NOMO-1 (cell line): ENCODE measurements around the gene H2BK1.
A peak's percentile ranks its signal among the peaks of the same experiment; 100 is the strongest.

Experiments used
- DNase-seq, 2 experiments: peaks; one replicate each; lab custom pipeline; 2025; ENCODE audit not compliant: unreplicated experiment in 2 of 2; lab: John Stamatoyannopoulos, UW

H2BK1 gene

DNA sequence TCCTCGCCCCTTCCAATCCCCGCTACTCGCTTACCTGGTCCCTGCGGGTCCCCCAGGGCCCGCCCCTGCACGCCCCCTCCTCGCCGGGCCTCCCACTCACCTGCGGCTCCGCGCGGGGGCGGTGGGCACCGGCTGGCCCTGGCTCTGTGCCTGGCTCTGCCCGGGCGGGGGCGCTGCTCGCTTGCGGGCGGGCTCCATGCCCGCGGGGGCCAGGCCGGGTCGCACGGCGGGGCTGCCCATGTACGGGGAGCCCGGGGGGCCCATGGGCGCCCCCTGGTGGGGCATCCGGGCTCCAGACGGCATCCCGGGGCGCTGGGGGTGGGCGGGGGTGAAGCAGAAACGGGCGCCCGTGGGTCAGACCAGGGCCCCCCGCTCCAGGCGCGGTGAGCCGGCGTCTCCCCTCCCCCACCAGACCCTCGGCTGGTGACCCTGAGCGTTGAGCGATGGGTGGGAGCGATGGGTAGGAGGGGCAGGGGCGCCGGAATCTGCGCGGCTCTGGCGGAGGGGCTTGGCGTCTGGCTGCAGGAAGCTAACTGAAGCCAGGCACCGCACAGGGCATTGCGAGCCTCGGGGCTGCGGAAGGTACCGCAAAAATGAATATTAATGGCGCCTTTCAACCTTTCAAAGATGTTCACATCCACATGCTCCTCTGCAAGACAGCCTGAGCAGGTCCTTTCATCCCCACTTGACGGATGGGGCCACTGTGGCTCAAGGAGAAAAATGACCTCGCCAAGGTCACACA is 35.2 kb upstream of the H2BK1 start:
- no peak for DNase-seq

DNA sequence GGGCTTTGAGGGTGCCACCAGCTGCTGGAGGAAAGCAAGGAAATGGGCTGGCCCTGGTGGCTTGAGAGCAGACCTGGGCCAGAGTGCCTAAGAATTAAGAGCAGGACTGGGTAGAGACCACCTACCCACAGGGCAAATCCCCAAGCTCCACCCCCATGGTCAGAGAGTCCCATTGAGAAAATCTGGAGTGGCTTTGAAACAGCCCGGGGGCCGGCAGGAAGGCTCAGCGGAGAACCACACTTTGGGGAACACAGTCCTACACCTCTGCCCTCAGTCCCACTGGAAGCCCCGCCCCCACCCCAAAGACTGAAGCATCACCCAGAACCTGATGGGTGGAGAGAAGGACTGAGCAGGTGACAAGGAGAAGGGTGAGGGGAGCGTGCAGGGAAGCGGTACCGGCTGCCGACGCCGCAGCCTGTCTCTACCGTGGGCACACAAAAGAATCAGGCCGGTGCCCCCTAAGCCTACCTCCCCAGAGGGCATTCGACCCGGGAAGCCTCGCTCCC is 34.6 kb upstream of the H2BK1 start:
- DNase-seq: no peak

DNA sequence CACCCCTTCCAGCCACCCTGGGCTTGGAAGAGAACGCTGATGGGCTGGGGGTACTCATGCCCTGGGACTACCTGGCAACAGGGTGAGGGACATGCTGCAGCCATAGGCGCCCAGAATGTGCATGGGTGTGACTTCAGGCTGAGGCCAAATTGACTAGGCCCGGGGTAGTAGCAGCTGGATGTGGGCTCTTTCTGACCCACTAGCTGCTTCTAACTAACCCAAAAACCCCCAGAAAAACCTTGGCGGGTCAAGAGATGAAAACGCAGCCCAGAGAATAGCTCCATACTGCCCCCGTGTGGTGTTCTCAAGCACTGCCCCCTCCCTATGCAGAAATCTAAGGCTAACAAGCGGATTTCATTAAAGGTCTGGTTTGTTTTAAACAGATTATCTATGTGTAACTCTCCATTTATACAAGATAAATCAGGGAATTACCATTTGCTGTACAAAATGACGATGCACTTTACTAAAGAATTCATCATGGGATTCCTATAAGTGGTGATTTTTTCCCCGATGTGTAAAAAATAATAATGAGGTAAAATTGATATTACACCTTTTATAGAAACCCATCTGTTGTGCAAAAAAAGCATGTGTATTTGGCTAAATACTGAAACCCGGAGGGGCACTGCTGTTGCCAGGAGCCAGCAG is 34.0 kb upstream of the H2BK1 start:
- DNase-seq: peak in 1 of 2 experiments; percentile 32

DNA sequence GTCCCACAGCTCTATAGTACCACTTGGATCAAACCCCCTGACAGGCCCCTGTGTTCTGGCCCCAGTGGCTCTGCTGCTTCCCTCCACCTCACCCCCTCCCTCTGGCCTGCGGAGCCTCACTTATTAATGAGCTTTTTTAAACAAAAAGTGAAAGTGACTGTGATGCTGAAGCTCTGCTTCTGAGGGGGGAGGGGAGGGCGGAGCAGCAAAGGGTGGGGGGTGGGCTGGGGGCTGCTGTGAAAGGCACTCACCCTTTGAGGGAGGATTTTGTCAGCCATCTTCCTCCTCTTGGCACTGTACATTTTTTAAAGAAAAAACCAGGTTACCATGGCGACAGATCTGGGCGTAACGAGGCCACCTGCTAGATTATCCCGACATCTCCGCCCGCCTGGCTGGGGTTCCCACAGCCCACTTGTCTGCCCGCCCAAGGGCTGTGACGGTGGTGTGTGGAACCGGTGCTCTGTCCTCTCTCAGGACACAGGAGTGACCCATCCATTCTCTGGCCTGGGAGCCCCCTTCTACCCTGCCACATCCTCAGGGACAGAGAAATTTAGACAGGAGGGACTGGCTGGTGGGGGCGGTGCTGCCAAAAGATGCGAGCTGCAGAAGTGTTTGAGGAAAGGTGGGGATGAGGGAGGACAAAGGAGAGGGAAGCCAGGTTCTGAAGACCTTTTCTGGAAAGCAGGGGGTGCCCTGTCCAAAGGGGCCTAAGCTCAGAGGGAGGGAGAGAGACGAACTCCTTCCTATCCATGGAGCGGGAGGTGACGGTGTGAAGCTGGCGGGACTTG is 33.3 kb upstream of the H2BK1 start:
- DNase-seq: no peak

DNA sequence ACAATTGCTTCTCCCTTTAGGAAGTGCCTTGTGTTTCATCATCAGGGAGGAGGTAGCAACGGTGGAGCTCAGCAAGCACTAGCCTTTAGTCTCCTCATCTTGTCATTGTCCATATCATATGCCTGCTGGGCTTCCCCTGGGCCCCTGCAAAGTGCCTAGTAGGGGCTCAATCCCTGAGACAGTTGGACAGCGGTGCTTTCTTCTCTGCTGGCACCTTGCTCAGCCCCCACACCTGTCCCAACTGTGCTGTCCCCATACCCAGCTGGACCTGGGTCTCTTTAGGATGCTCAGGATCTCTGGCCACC is 32.7 kb upstream of the H2BK1 start:
- DNase-seq: no peak

DNA sequence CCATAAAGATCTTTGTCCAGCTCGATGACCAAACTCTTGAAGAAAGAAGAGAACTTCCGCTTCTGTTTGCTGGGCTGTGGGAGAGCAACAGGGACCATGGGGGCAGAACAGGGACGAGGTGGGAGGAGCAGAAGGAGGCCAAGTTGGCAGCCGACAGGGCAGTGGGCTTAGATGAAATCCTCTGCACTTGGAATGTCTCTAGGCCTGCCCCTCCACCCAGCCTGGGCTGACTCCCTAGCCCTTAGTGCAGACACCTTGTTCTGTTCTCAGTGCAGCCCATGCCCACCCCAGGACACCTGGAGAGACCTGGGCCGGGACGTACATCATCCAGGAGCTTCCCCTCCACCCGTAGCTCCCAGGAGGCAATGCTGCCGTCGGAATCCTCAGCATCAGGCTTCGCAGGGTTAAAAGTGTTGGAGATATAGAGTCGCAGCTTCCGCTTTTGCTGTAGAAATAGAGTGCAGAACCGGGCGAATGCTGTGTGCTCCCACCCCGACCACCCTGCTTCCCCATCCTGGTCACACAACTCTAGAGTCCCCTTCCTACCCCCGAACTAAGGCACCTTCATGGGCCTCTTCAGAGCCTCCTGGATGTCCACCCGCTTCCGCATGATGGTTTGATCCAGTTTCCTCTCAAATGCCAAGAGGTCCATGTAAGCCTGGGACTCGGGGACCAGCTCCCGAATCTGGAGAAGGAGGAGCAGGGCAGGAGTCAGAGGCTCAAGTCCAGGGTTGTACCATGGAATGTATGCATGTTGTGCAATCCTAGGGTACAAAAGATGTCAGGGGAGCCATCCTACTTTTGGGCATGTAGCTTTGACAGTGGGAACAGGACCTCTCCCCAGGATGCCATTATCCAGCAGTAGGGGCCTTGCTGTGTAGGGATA is 32.1 kb upstream of the H2BK1 start:
- no peak for DNase-seq

DNA sequence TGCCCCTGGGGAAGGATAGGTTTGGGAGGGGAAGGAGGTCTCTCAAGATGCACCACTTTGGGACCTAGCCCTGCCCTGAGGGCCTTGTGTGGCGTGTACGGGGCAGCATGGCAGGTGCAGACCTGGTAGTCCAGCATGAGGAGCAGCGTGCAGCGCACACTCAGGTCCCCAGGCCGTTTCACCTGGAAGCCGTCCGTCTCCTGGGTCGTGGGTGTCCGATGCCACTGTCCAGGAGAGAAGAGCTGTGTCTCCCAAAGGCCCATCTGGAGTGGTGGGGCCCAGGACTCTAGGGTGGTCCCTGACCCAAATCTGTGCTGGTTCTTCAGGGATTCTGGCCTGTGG is 31.4 kb upstream of the H2BK1 start:
- DNase-seq: no peak

DNA sequence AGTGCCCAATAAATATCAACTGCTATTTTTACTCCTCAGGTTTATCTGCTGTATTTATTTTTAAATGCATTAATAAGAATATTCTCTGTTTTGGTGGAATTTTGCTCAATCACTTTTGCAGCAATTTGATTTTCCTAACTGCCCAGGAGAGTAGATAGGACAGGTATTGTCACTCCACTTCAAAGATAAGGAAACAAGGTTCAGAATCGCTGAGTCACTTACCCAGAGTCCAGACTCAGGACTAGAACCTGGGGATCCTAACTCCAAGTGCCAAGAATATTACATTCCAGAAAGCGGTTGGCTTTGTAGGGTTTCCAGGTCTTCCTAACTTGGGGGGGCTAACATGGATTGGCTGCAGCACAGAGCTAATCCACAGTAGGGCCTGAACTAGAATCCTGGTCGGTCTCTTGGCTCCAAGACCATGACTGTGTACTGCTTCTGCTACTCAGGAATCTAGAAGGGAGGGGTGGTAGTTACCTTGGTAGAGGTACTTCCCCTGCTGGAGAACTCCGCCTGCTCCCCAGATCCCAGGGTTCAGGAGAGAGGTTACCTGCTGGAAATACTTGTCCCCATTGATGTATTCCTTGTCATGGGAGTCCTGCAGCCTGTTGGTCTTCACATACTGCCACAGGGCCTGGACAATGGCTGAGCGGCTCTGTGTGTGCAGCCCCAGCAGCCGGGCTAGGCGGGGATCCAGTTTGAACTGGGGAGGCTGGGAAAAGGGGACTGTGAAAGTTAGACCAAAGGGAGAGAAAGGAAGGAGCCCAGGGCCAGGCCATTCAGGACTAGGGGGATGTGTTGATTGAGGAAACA is 30.9 kb upstream of the H2BK1 start:
- no peak for DNase-seq

DNA sequence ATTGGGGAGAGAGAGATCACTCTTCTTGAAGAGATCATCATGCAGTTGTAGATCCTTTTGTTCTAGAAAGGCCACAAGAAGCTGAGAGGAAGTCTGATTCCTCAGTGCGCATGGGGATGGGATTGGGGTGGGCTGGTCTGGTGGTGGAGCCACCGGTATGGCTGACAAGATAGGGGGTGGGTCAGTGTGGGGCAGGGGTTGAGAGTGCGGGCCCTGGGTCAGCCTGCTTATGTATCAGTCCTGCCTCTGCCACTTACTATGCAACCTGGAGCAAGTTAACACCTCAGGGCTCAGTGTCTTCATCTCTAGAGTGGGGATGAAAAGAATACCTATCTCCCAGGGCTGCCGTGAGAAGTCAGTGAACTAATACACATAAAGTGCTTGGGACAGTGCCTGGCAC is 30.2 kb upstream of the H2BK1 start:
- no peak for DNase-seq

DNA sequence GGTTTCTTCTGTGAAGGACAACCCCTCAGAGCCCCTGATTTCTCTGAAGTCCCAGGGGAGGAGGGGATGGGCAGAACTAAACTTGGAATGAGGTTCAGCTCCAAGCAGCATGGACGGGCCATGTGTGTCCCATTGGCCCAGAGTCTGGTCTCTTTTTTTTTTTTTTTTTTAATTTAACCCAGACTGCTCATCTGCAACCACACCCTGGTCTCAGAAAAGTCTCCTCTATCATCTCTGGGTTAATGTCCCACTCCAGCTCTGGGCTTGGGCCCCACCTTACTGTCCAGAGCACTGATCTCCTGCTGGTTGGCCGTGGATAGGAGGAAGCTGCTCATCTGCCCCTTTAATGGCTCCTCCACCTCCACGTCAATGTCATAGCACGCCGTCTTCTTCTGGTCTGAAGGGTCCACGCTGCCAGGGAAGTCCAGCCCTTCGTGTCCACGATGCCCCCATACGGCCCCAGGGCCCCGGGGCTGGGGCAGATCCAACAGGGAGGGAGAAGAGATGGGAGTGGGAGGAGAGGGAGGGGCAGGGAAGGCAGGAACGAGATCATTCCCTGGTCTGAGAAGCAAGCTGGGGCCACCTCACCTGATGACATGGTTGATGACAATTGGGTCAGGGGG is 29.7 kb upstream of the H2BK1 start:
- DNase-seq: no peak

DNA sequence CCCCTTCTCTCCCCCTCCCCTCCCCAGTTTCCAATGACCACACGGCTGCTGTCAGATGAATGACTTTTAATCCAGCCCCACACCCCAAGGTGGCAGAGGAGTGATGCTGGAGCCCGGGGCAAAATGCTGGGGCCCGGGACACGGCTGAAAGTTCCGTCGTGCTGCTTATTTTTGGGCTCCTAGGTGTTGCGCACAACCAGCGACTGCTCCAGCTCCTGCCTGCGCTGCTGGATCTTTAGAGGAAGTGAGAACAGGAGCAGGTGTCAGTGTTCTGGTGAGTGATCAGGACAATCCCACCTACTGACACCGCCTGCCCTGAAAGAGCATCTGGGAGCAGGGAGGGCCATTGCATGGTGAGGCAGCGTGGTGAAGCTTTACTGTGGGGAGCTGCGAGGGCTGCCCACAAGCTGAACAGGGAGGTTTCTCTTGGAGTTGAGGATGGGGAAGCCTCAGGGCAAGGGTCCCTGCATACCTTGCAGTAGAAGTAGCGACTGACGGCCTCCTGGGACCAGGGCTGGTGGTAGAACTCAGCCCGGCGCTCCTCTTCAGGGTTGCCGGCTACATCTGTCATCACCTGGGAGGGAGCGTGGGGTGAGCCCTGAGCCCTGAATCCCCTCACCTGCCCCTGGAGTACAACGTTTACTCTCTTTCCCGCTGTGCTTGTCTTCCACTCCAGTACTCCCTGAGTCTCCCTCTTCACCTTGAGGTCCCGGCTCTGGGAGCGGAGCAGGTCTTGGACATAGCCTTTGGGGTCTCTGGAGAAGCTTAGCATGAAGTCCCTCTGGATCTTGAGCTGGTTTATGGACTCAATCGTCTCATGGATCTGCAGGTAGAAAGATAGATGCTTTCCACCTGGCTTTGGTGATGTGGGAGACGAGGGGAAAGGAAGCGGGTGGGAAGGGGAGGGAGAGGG is 28.9 kb upstream of the H2BK1 start:
- DNase-seq: no peak

DNA sequence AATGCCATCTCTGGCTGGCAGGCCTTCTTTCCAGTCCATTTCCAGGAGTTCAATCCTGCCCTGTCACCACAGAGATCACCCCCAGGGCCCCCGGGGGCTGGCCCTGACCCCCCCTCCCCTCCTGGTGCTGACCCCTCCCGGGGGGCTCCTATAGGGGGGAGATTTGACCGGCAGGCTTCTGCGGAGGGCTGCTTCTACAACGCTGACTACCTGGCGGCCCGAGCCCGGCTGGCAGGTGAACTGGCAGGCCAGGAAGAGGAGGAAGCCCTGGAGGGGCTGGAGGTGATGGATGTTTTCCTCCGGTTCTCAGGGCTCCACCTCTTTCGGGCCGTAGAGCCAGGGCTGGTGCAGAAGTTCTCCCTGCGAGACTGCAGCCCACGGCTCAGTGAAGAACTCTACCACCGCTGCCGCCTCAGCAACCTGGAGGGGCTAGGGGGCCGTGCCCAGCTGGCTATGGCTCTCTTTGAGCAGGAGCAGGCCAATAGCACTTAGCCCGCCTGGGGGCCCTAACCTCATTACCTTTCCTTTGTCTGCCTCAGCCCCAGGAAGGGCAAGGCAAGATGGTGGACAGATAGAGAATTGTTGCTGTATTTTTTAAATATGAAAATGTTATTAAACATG is 28.0 kb upstream of the H2BK1 start:
- DNase-seq: no peak

DNA sequence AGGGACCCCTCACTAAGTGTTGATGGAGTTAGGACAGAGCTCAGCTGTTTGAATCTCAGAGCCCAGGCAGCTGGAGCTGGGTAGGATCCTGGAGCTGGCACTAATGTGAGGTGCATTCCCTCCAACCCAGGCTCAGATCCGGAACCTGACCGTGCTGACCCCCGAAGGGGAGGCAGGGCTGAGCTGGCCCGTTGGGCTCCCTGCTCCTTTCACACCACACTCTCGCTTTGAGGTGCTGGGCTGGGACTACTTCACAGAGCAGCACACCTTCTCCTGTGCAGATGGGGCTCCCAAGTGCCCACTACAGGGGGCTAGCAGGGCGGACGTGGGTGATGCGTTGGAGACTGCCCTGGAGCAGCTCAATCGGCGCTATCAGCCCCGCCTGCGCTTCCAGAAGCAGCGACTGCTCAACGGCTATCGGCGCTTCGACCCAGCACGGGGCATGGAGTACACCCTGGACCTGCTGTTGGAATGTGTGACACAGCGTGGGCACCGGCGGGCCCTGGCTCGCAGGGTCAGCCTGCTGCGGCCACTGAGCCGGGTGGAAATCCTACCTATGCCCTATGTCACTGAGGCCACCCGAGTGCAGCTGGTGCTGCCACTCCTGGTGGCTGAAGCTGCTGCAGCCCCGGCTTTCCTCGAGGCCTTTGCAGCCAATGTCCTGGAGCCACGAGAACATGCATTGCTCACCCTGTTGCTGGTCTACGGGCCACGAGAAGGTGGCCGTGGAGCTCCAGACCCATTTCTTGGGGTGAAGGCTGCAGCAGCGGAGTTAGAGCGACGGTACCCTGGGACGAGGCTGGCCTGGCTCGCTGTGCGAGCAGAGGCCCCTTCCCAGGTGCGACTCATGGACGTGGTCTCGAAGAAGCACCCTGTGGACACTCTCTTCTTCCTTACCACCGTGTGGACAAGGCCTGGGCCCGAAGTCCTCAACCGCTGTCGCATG is 27.2 kb upstream of the H2BK1 start:
- no peak for DNase-seq

DNA sequence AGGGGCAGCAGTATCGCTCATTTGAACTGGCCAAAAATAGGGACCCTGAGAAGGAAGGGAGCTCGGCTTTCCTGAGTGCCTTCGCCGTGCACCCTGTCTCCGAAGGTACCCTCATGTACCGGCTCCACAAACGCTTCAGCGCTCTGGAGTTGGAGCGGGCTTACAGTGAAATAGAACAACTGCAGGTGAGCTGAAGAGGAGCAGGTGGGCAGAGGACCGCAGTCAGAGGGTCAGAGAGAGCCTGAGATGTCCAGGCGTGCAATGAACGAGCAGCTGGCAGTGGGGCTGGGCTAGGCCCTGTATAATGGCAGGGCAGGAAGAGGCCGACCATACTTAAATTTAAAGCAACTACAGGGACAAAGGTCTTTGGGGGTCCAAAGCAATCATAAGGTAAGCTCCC is 26.1 kb upstream of the H2BK1 start:
- DNase-seq: no peak

DNA sequence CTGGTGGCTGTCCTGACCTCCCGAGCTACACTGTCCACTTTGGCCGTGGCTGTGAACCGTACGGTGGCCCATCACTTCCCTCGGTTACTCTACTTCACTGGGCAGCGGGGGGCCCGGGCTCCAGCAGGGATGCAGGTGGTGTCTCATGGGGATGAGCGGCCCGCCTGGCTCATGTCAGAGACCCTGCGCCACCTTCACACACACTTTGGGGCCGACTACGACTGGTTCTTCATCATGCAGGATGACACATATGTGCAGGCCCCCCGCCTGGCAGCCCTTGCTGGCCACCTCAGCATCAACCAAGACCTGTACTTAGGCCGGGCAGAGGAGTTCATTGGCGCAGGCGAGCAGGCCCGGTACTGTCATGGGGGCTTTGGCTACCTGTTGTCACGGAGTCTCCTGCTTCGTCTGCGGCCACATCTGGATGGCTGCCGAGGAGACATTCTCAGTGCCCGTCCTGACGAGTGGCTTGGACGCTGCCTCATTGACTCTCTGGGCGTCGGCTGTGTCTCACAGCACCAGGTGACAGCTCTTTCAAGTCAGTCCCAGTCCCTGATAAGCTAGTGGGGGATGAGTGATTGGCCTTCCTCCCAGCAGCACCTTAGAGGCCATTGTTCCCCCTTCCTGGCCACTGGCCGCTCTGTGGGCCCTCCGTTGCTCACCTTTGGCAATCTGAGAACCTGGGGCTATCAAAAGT is 25.0 kb upstream of the H2BK1 start:
- no peak for DNase-seq

DNA sequence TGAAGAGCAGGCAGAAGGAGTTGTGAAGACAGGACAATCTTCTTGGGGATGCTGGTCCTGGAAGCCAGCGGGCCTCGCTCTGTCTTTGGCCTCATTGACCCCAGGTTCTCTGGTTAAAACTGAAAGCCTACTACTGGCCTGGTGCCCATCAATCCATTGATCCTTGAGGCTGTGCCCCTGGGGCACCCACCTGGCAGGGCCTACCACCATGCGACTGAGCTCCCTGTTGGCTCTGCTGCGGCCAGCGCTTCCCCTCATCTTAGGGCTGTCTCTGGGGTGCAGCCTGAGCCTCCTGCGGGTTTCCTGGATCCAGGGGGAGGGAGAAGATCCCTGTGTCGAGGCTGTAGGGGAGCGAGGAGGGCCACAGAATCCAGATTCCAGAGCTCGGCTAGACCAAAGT is 23.5 kb upstream of the H2BK1 start:
- no peak for DNase-seq
